Progenitor cell of endocrine pancreas (in vitro differentiated cells): Measurements from ENCODE around the gene UNC45A. TPM values are rescaled to one million over a fixed set of nuclear protein-coding genes. Genes with fewer than 3 reads are reported as not detected.

Experiments used
- DNase-seq: peaks from one replicate; pipeline ENCODE4 v3.0.0; 2021; ENCODE audit warnings: low spot score; ENCODE audit not compliant: unreplicated experiment
- H3K27ac Mint-ChIP-seq: 2 replicates; pipeline ENCODE4 v1.8.0; 2021; ENCODE audit warnings: mild to moderate bottlenecking, moderate library complexity, mixed read lengths
- H3K27me3 Mint-ChIP-seq: 2 replicates; pipeline ENCODE4 v1.8.0; 2021; ENCODE audit warnings: mixed read lengths
- H3K36me3 Mint-ChIP-seq: 2 replicates; pipeline ENCODE4 v1.8.0; 2022; ENCODE audit warnings: mixed read lengths; ENCODE audit not compliant: insufficient read depth
- H3K4me1 Mint-ChIP-seq: 2 replicates; pipeline ENCODE4 v1.8.0; 2021; ENCODE audit warnings: low read depth, mixed read lengths
- H3K4me3 Mint-ChIP-seq: 2 replicates; pipeline ENCODE4 v1.8.0; 2021; ENCODE audit warnings: low read depth, mild to moderate bottlenecking, moderate library complexity, mixed read lengths
- H3K9me3 Mint-ChIP-seq: 2 replicates; pipeline ENCODE4 v1.8.0; 2021; ENCODE audit warnings: low read depth, mixed read lengths
- total RNA-seq: library from RNA; stranded (reverse); gene quantifications from 2 replicates; pipeline ENCODE4 v1.2.1, GENCODE V29; 2021
- TF ChIP-seq, protein P1 (sequence below): fragments of 200-600 bp; sonication (generic); IDR thresholded peaks from one replicate; pipeline ENCODE4 v1.5.0; 2021; ENCODE audit warnings: antibody characterized with exemption, mild to moderate bottlenecking; ENCODE audit not compliant: unreplicated experiment

Gene UNC45A
- total RNA-seq, 1 donor from 2014 or later = 90.6 TPM

- Mint-ChIP-seq H3K27ac (no peak overlapping the region), H3K4me3 (no peak overlapping the region), H3K36me3 (peaks cover 2% of the 10 kb centered on the region), H3K27me3 (no peaks in the 10 kb centered on the region), H3K9me3 (no peaks in the 10 kb centered on the region), H3K4me1 (peaks cover 4% of the 10 kb centered on the region)
- TF ChIP-seq, protein P1, sequence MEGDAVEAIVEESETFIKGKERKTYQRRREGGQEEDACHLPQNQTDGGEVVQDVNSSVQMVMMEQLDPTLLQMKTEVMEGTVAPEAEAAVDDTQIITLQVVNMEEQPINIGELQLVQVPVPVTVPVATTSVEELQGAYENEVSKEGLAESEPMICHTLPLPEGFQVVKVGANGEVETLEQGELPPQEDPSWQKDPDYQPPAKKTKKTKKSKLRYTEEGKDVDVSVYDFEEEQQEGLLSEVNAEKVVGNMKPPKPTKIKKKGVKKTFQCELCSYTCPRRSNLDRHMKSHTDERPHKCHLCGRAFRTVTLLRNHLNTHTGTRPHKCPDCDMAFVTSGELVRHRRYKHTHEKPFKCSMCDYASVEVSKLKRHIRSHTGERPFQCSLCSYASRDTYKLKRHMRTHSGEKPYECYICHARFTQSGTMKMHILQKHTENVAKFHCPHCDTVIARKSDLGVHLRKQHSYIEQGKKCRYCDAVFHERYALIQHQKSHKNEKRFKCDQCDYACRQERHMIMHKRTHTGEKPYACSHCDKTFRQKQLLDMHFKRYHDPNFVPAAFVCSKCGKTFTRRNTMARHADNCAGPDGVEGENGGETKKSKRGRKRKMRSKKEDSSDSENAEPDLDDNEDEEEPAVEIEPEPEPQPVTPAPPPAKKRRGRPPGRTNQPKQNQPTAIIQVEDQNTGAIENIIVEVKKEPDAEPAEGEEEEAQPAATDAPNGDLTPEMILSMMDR = no peak
- DNase-seq = no peak
Observed at GRCh38 chr15:90889313-90889730, 45.8 kb upstream of the UNC45A start.

DNA sequence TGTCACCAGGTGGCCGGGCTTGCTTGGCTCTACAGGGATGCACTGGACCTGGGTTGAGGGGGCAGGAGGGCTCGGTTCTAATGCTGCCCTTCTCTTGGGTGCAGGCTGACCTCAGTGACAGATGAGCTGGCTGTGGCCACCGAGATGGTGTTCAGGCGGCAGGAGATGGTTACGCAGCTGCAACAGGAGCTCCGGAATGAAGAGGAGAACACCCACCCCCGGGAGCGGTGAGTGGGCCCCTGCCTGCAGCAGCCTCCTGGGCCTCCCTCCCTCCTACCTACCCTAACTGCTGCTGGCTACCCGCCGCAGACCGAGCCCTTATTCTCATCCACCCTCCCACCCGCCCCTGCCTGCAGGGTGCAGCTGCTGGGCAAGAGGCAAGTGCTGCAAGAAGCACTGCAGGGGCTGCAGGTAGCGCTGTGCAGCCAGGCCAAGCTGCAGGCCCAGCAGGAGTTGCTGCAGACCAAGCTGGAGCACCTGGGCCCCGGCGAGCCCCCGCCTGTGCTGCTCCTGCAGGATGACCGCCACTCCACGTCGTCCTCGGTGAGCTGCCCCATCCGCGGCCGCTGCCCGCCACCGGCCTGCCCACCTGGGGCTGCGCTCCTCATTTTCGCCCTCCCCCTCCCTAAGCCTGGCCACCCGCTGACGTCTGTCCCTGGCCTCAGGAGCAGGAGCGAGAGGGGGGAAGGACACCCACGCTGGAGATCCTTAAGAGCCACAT, 45.2 kb upstream of the UNC45A start:
- Mint-ChIP-seq H3K4me3 (no peak overlapping the region), H3K27ac (no peak overlapping the region), H3K27me3 (no peaks in the 10 kb centered on the region), H3K36me3 (peaks cover 2% of the 10 kb centered on the region), H3K9me3 (no peaks in the 10 kb centered on the region), H3K4me1 (peaks cover 3% of the 10 kb centered on the region)
- DNase-seq = no peak
- TF ChIP-seq, protein P1 = no peak

GRCh38 chr15:90890839-90891238, 44.2 kb upstream of the UNC45A start:
- Mint-ChIP-seq H3K27ac (no peak overlapping the region), H3K36me3 (peaks cover 5% of the 10 kb centered on the region), H3K27me3 (no peaks in the 10 kb centered on the region), H3K9me3 (no peaks in the 10 kb centered on the region), H3K4me1 (no peaks in the 10 kb centered on the region), H3K4me3 (no peak overlapping the region)
- no peak for DNase-seq
- TF ChIP-seq, protein P1 = no peak

GRCh38 chr15:90891346-90891949, 43.6 kb upstream of the UNC45A start:
- DNase-seq = no peak
- Mint-ChIP-seq H3K4me3 (no peak overlapping the region), H3K9me3 (no peaks in the 10 kb centered on the region), H3K27ac (no peak overlapping the region), H3K36me3 (peaks cover 5% of the 10 kb centered on the region), H3K4me1 (no peaks in the 10 kb centered on the region), H3K27me3 (no peaks in the 10 kb centered on the region)
- TF ChIP-seq, protein P1 = no peak

- Mint-ChIP-seq H3K36me3 (peaks cover 5% of the 10 kb centered on the region), H3K4me1 (no peaks in the 10 kb centered on the region), H3K4me3 (no peak overlapping the region), H3K27me3 (no peaks in the 10 kb centered on the region), H3K9me3 (no peaks in the 10 kb centered on the region), H3K27ac (no peak overlapping the region)
- TF ChIP-seq, protein P1 = no peak
- DNase-seq = no peak
Observed at GRCh38 chr15:90892023-90892422, 43.1 kb upstream of the UNC45A start.
